ENCODE data around the gene ZNF554.
A peak's percentile ranks its signal among the peaks of the same experiment; 100 is the strongest.

The ZNF554 gene

DNA sequence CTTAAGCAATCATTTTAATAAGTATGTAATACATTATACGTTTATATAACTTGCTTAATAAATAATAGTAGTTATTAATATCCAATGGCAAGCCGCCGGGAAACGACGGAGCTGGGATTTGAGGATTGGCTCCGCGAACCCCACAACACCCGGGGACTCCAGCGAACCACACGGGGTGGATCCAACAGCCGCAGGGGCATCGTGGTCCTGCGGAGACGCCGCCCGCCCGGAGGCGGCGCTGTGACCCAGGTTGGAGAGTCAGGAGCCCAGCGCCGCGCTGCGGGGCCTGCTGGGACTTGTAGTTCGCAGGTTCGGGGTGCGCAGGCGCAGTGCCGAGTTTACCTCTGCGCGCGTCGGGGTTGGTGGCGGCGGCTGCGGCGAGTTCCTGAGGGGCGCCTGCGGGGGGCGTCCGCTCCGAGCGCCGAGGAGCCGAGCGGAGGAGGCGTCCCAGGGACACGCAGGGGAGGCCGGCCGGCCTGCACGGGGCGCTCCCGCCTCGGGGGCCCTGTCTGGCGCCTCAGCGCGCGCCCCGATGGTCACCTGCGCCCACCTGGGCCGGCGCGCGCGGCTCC is at the start of gene ZNF554:
Gene ZNF554 (plus strand): TSS at position 329 of the 572 bp plus-strand sequence. CDS start 204 bp downstream, at position 533.
- DNase-seq (ENCODE audit: low spot score) = peak; percentile 97

- no peak for DNase-seq (ENCODE audit: low spot score)
Measured at GRCh38 chr19:2770055-2771013, 49.3 kb upstream of the ZNF554 start.

DNA sequence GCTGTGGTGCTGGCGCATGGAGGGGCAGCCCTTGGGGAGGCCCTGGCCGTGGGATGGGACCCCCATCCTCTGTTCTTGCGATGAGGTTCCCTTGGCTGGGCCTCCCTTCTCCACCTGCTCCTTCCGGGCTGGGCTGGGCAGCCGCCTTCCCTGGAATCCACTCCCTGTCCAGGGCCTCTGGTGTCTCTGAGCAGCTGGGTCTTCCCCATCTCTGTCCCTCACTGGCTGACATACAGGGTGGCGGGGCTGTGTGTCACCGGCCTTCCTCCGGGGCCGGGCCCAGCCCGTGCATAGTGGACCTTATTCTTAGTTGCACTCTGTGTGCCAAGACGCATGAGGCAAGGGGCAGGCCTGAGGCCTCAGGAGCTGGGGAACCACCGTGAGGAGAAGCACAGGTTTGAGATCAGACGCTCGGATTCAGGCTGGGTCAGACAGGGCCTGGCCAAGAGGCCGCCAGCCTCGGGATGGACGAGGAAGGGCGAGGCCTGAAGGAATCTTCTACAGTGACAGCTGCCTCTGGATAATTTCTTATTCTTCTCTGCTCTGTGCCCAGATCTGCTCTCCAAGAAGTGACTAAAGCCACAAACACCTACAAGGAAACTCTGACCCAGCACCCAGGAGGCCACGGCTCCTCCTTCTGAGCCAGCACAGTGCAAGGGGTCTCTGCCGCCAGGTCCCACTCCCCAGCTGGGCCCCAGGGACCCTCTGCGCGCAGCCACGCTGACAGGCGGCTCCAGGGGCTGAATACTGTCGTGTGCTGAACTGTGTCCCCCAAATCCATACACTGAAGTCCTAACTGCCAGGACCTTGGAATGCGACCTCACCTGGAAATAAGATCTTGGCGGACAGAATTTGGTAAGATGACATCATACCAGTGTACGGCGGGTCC is 47.6 kb upstream of the ZNF554 start:
- DNase-seq (ENCODE audit: low spot score) = no peak

- no peak for DNase-seq (ENCODE audit: low spot score)
Measured at GRCh38 chr19:2774083-2774679, 45.5 kb upstream of the ZNF554 start.

DNA sequence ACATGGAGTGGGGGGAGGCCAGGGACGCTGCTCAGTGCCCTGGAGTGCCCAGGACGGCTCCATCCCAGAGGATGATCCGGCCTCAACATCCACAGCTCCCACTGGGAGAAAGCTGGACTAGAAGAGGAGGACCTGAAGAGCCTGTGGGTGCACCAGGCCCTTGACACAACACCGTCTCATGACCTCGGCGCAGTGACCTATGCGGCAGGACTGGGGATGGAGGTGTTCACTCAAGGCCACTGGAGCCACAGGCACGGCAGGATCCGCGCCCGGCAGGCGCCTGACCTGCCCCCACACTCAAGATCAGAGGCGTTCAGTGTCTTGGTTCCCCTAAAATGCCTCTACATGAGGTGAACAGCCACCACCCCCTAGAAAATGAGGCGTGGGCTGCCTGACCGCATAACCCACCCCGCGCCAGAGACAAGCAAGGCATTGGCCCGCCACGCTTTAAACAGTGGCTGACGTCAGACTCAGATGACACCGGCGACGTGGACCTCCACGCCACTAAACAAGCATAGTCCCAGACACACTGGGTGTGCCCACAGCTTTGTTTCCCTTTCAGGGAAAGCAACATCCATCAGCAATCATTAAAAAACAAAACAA is 44.6 kb upstream of the ZNF554 start:
- DNase-seq (ENCODE audit: low spot score) = no peak

DNA sequence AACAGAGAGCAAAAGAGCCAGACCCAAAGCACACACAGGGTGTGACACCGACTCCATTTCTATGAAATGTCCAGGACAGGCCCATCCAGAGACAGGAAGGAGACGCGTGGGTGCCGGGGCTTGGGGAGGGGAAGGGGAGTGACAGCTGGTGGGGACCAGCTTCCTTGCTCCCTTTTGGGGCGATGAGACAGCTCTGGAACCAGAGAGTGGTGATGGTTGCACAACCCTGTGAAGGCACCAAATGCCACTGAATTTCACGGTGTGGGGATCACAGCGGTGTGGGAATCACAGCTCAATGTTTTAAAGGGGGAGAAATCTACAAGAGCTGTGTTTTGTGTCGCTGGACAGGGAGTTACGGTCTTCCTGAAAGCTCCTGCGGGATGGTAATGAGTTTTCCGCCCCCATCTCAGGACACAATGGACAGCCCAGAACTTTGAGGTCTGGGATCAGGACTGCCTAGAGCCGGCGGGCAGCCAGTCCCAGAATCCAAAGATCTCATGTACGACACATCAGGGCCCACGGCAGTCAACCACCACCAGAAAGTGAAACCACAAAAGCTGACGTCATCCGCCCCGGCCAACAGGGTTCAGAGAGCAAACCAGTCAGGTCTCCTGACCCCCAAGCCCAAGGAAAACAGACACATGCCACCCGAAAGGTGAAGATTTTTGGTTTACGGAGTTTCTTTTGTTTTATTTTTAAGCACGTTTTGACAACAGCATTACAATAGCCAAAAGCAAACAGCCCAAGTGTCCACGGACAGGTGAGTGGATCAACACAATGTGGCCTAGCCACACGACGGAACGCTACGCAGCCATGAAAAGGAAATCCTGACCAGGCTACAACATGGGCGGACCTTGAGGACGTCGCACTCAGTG is 43.9 kb upstream of the ZNF554 start:
- DNase-seq (ENCODE audit: low spot score) = peak; percentile 54

DNA sequence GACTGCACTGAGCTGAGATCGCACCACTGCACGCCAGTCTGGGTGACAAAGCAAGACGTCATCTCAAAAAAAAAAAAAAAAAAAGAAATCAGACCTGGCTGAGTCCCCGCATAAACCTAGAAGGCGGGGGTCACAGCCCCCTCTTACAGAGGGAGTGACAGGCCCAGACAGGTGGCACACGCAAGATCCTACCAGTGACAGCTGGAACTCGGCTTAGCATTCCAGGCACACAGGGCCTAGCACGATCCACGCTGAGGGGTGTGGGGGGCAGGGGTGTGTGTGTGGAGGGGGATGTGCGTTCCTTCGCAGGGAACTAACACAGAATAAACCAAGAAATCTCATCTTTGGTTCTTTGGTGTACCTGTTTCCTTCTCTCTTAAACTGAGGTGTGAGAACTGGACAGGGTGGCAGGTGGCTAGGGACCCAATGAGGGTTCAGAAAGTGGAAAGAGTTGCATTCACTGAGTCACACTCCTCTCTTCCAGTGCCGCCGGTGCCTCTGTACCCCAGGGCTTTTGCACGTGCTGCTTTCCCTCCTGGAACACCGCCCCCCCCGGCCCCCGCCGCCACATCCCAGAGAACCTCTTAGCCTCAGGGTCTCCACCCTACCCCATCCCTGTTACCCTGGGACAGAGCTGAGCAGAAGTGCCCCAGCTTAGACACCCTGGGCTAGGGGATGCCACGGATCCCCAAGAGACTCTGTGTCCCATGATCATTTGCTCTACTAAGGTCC is 41.5 kb upstream of the ZNF554 start:
- no peak for DNase-seq (ENCODE audit: low spot score)

- no peak for DNase-seq (ENCODE audit: low spot score)
Measured at GRCh38 chr19:2779121-2779740, 40.4 kb upstream of the ZNF554 start.

DNA sequence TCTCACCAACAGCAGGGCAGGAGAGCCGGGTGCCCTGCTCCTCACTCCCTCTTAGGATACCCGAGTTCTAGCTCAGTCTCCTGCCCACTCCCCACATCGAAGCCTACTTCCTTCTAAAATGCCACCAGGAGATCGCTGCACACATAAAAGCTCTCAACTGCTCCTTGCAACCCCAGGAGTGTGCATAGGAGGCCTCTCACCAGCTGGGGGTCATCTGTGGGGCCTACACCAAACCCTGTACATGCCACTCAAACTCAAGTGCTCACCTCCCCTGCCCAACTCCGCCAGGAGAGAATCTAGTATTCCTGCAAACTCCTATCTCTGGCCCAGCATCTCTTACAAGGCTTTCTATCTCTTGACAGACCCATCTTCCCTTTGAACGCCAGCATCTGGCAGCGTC is 39.4 kb upstream of the ZNF554 start:
- no peak for DNase-seq (ENCODE audit: low spot score)

GRCh38 chr19:2782329-2782935 is 37.2 kb upstream of the ZNF554 start:
- no peak for DNase-seq (ENCODE audit: low spot score)

GRCh38 chr19:2782936-2783780 is 36.5 kb upstream of the ZNF554 start, which contains the start of gene SGTA:
SGTA (minus strand) TSS chr19:2783273; CDS start chr19:2769068, 14,205 bp downstream.
- DNase-seq (ENCODE audit: low spot score) = peak; percentile 97

DNA sequence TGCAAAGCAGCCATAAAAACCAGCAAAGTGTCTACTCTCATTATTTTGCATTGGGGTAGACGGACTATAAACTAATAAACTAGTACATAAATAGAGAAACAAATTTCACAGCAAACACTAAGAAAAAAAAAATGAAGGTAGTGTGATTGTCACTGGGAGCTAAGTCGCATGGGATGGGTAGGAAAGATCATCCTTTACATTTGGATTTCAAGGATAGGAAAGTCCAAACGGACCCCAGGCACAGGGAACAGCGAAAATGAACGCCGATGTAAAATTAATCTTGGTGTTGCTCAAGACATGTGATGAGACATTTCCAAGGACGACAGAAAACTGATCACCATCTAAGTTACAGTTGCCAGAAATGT is 35.9 kb upstream of the ZNF554 start:
- DNase-seq (ENCODE audit: low spot score) = no peak

GRCh38 chr19:2785244-2785997 is 34.2 kb upstream of the ZNF554 start, which contains the start of gene THOP1:
THOP1 (plus strand) TSS chr19:2785503; CDS start chr19:2785663, 160 bp downstream.
- DNase-seq (ENCODE audit: low spot score) = peak; percentile 97

GRCh38 chr19:2787115-2787514 is 32.6 kb upstream of the ZNF554 start:
- no peak for DNase-seq (ENCODE audit: low spot score)

- DNase-seq (ENCODE audit: low spot score) = no peak
Measured at GRCh38 chr19:2788237-2788636, 31.4 kb upstream of the ZNF554 start.

DNA sequence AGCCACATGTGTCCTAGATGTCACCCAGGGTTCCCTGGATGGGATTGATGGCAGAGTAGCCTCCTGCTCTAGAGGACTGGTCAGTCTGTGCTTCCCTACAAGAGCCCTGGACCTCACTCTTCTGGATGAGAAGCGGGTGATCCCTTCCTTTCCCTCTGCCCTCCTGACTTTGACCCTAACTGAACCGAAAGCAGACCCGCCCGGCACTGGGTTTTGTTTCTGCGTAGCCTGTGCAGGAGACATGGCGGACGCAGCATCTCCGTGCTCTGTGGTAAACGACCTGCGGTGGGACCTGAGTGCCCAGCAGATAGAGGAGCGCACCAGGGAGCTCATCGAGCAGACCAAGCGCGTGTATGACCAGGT is 29.5 kb upstream of the ZNF554 start:
- no peak for DNase-seq (ENCODE audit: low spot score)
